ENCODE measurements around the gene IL16. TPM values are rescaled to one million over a fixed set of nuclear protein-coding genes. Genes with fewer than 3 reads are reported as not detected.

IL16 gene
- total and polyA plus RNA-seq, 9 of the 15 experiments (the other 6 are each of a cell fraction or from before 2014, with no cell fraction given), result 1.4 to 18.8 (median 10.6) TPM

- intact Hi-C loops (cut with micrococcal nuclease), result no loop called here
- H3K9ac ChIP-seq (ENCODE audit: insufficient read depth in 1 of 2, low read depth in 2 of 2, low read length in 2 of 2), result no peak overlapping the region
- FAIRE-seq (no peak), DNase-seq (ENCODE audit: extremely low read depth in 1 of 4, low spot score in 3 of 4) (no peak), ATAC-seq (no peak)
- ChIA-PET POLR2A (no interaction called here), CTCF (ENCODE audit: low intra/inter-chr PET ratio) (no interaction called here)
- no peaks in the 10 kb centered on the region for H3K9me1 ChIP-seq (ENCODE audit: control insufficient read depth, insufficient read depth, low read length)
- no peaks in the 10 kb centered on the region for H3K9me3 ChIP-seq (replicated peaks; ENCODE audit: control insufficient read depth, insufficient read depth, low read depth, low read length)
- WGBS (ENCODE audit: insufficient coverage, low coverage, missing lambda C conversion rate), result 44% methylated on average over 5 of the region's 5 CpGs
- H4K20me1 ChIP-seq (replicated peaks; ENCODE audit: control insufficient read depth, insufficient read depth, low read length), result no peaks in the 10 kb centered on the region
- H3K36me3 ChIP-seq (ENCODE audit: control insufficient read depth, insufficient read depth, low read length), result no peaks in the 10 kb centered on the region; the same call in 2 of the 3 replicates
- BruUV-seq (replicated peaks), result no TSS peak
- no peak overlapping the region for H3K27ac ChIP-seq (ENCODE audit: extremely low read depth, low read depth, low read length)
- in situ Hi-C loops (cut with MboI), result no loop called here
- H3K4me2 ChIP-seq (ENCODE audit: insufficient read depth, low read length), result no peak overlapping the region
- no peak overlapping the region for H2AFZ ChIP-seq (ENCODE audit: low read depth, low read length)
- H3K4me3 ChIP-seq, result no peak overlapping the region
- no peaks in the 10 kb centered on the region for H3K79me2 ChIP-seq (ENCODE audit: control insufficient read depth, insufficient read depth, low read length)
- H3K27me3 ChIP-seq (ENCODE audit: control insufficient read depth in 2 of 2, insufficient read depth in 2 of 2, low read length in 2 of 2), result no peaks in the 10 kb centered on the region
- TF ChIP-seq TAF1 (IDR thresholded peaks at IDR 0.05; ENCODE audit: control insufficient read depth, extremely low read depth, insufficient read depth, low read length, severe bottlenecking) (no peak), HNRNPLL (IDR thresholded peaks at IDR 0.05; ENCODE audit: low read depth, low read length, poor library complexity, severe bottlenecking) (no peak), SMC3 (conservative IDR thresholded peaks at IDR 0.05; ENCODE audit: insufficient read depth, low read depth, low read length) (no peak), ZNF3 (CRISPR knock-in tag; IDR thresholded peaks at IDR 0.05) (no peak)
- H3K4me1 ChIP-seq (replicated peaks in 1 of 2; ENCODE audit: control insufficient read depth in 2 of 2, insufficient read depth in 2 of 2, low read length in 2 of 2), result no peaks in the 10 kb centered on the region
These were observed 98.9 kb downstream of the IL16 start for GRCh38 chr15:81295486-81296121.

GRCh38 chr15:81296186-81296585 lies 99.5 kb downstream of the IL16 start:
- CTCF ChIA-PET (ENCODE audit: low intra/inter-chr PET ratio), result no interaction called here
- no peak overlapping the region for H3K4me2 ChIP-seq (ENCODE audit: insufficient read depth, low read length)
- in situ Hi-C loops (cut with MboI) (no loop called here), intact Hi-C loops (cut with micrococcal nuclease) (no loop called here)
- H3K79me2 ChIP-seq (ENCODE audit: control insufficient read depth, insufficient read depth, low read length), result no peaks in the 10 kb centered on the region
- H3K9ac ChIP-seq (ENCODE audit: insufficient read depth in 1 of 2, low read depth in 2 of 2, low read length in 2 of 2), result no peak overlapping the region
- POLR2A ChIA-PET, result interaction anchor here (0.7 kb wide), 1 partner anchor 97 kb away, joined by 3 read pairs; no protein-coding TSS in a partner anchor
- H2AFZ ChIP-seq (ENCODE audit: low read depth, low read length), result no peak overlapping the region
- no peaks in the 10 kb centered on the region for H3K4me1 ChIP-seq (replicated peaks in 1 of 2; ENCODE audit: control insufficient read depth in 2 of 2, insufficient read depth in 2 of 2, low read length in 2 of 2)
- no TSS peak for BruUV-seq (replicated peaks)
- no peaks in the 10 kb centered on the region for H3K27me3 ChIP-seq (ENCODE audit: control insufficient read depth in 2 of 2, insufficient read depth in 2 of 2, low read length in 2 of 2)
- no peaks in the 10 kb centered on the region; the same call in 2 of the 3 replicates for H3K36me3 ChIP-seq (ENCODE audit: control insufficient read depth, insufficient read depth, low read length)
- no peaks in the 10 kb centered on the region for H3K9me3 ChIP-seq (replicated peaks; ENCODE audit: control insufficient read depth, insufficient read depth, low read depth, low read length)
- ATAC-seq, result no peak
- FAIRE-seq, result no peak
- no peaks in the 10 kb centered on the region for H3K9me1 ChIP-seq (ENCODE audit: control insufficient read depth, insufficient read depth, low read length)
- H3K4me3 ChIP-seq, result no peak overlapping the region
- WGBS (ENCODE audit: insufficient coverage, low coverage, missing lambda C conversion rate), result 39% methylated on average over 2 of the region's 2 CpGs
- no peaks in the 10 kb centered on the region for H4K20me1 ChIP-seq (replicated peaks; ENCODE audit: control insufficient read depth, insufficient read depth, low read length)
- DNase-seq (ENCODE audit: extremely low read depth in 1 of 4, low spot score in 3 of 4), result no peak
- H3K27ac ChIP-seq (ENCODE audit: extremely low read depth, low read depth, low read length), result no peak overlapping the region
- no peak for TF ChIP-seq ZBED1 (IDR thresholded peaks at IDR 0.05)
- no peak for TF ChIP-seq DPF2 (IDR thresholded peaks at IDR 0.05)
- TF ChIP-seq MECOM (CRISPR knock-in tag; IDR thresholded peaks at IDR 0.05), result no peak
- TF ChIP-seq BCLAF1 (IDR thresholded peaks at IDR 0.05; ENCODE audit: borderline replicate concordance in 1 of 2, control insufficient read depth in 1 of 2, low read depth in 2 of 2, low read length in 1 of 2), result no peak
- TF ChIP-seq ZNF589 (CRISPR knock-in tag; IDR thresholded peaks at IDR 0.05; ENCODE audit: low read depth), result no peak
- no peak for TF ChIP-seq DNMT1 (IDR thresholded peaks at IDR 0.05)
- no peak for TF ChIP-seq RBM17 (IDR thresholded peaks at IDR 0.05; ENCODE audit: borderline replicate concordance, low read depth, low read length)
- TF ChIP-seq IRF1 (CRISPR knock-in tag; IDR thresholded peaks at IDR 0.05; ENCODE audit: borderline replicate concordance), result no peak
